K562 (cell line): ENCODE data around the gene ATF1. TPM values are rescaled to one million over a fixed set of nuclear protein-coding genes. Genes with fewer than 3 reads are reported as not detected.

Experiments
- ATAC-seq: fragments of 200-7000 bp; cut with Tn5 transposase; 3 replicates; pipeline ENCODE4 v1.9.1; 2020; ENCODE audit warnings: moderate library complexity
- BruUV-seq: library from RNA; stranded (reverse); fragments of 400-500 nt; replicated peaks from 2 replicates; lab custom pipeline; 2021; lab: Mats Ljungman, UMichigan
- CTCF ChIA-PET: fragments of 300-600 bp; formaldehyde crosslinking; extraction: SDS; loops from one replicate; lab custom pipeline; 2021; ENCODE audit warnings: low intra/inter-chr PET ratio; lab: Yijun Ruan, JAX
- POLR2A ChIA-PET: fragments of 300-600, 350-650 bp; sonication (Branson Sonifier 250); formaldehyde crosslinking; extraction: SDS; loops from one replicate; lab custom pipeline; 2021; ENCODE audit warnings: antibody characterized with exemption, inconsistent platforms; lab: Yijun Ruan, JAX
- DNase-seq, 4 experiments: peaks; one replicate each; pipeline versions ENCODE4 v3.0.0 to v3.0.0-alpha.2; 2011 to 2018; ENCODE audit warnings: low spot score in 3 of 4, mixed read lengths in 3 of 4; ENCODE audit errors: extremely low read depth in 1 of 4
- FAIRE-seq: peaks from 2 replicates; lab custom pipeline; 2011; peaks lifted over from hg19 to GRCh38; lab: Jason Lieb, UNC
- H2AFZ ChIP-seq: 2 replicates; pipeline ENCODE4 v1.6.0; 2011; ENCODE audit warnings: low read depth, low read length, control low read depth, inconsistent platforms
- H3K27ac ChIP-seq: fragments of 200-600 bp; 3 replicates; pipeline ENCODE4 v1.8.0; 2011; ENCODE audit warnings: low read depth, mild to moderate bottlenecking, control low read depth, inconsistent platforms, low read length, moderate library complexity, mixed read lengths; ENCODE audit errors: extremely low read depth
- H3K27me3 ChIP-seq, 2 experiments: fragments of 300-600 bp in 1 of 2; 2 replicates in 1 of 2; 3 replicates in 1 of 2; pipeline versions ENCODE4 v1.6.0 to v1.8.0; 2011; ENCODE audit warnings: inconsistent platforms in 2 of 2, low read length in 2 of 2, mild to moderate bottlenecking in 1 of 2, mixed read lengths in 1 of 2, moderate library complexity in 1 of 2; ENCODE audit not compliant: control insufficient read depth in 2 of 2, insufficient read depth in 2 of 2
- H3K36me3 ChIP-seq: fragments of 300-600 bp; 3 replicates; pipeline ENCODE4 v1.8.0; 2011; ENCODE audit warnings: mild to moderate bottlenecking, low read length, inconsistent platforms; ENCODE audit not compliant: control insufficient read depth, insufficient read depth
- H3K4me1 ChIP-seq, 2 experiments: fragments of 200-600 bp in 1 of 2; replicated peaks in 1 of 2; 2 replicates in 1 of 2; 3 replicates in 1 of 2; pipeline versions ENCODE4 v1.5.1 to v1.8.0; 2011; ENCODE audit warnings: inconsistent platforms in 2 of 2, low read length in 2 of 2, mild to moderate bottlenecking in 1 of 2, mixed read lengths in 1 of 2, moderate library complexity in 1 of 2; ENCODE audit not compliant: control insufficient read depth in 2 of 2, insufficient read depth in 2 of 2
- H3K4me2 ChIP-seq: 2 replicates; pipeline ENCODE4 v1.6.1; 2011; ENCODE audit warnings: low read length, control low read depth, inconsistent platforms, mixed read lengths; ENCODE audit not compliant: insufficient read depth
- H3K4me3 ChIP-seq: fragments of 200-600 bp; sonication (generic), shearing (Covaris generic); 2 replicates; pipeline ENCODE4 v1.5.1; 2016; ENCODE audit warnings: control low read depth, inconsistent platforms
- H3K79me2 ChIP-seq: fragments of 200-600 bp; 3 replicates; pipeline ENCODE4 v1.8.0; 2011; ENCODE audit warnings: low read length, inconsistent platforms; ENCODE audit not compliant: control insufficient read depth, insufficient read depth
- H3K9ac ChIP-seq, 2 experiments: 2 replicates each; pipeline versions ENCODE4 v1.6.0 to v1.6.1; 2011; ENCODE audit warnings: low read depth in 2 of 2, low read length in 2 of 2, control low read depth in 1 of 2, inconsistent platforms in 1 of 2, mild to moderate bottlenecking in 1 of 2, mixed read lengths in 1 of 2; ENCODE audit not compliant: insufficient read depth in 1 of 2
- H3K9me1 ChIP-seq: one replicate; pipeline ENCODE4 v1.6.0; 2011; ENCODE audit warnings: inconsistent platforms, mild to moderate bottlenecking, low read length, moderate library complexity; ENCODE audit not compliant: control insufficient read depth, insufficient read depth
- H3K9me3 ChIP-seq: replicated peaks from 2 replicates; pipeline ENCODE4 v1.5.1; 2011; ENCODE audit warnings: low read depth, low read length, inconsistent platforms; ENCODE audit not compliant: control insufficient read depth, insufficient read depth
- H4K20me1 ChIP-seq: replicated peaks from 2 replicates; pipeline ENCODE4 v1.6.1; 2011; ENCODE audit warnings: low read length, inconsistent platforms, mixed read lengths; ENCODE audit not compliant: control insufficient read depth, insufficient read depth
- BDP1 ChIP-seq: IDR thresholded peaks from 3 replicates; pipeline ENCODE4 v1.6.1; 2011; ENCODE audit not compliant: insufficient read length, insufficient read depth
- CHD2 ChIP-seq: IDR thresholded peaks from 2 replicates; pipeline ENCODE4 v1.6.1; 2011; ENCODE audit warnings: low read depth, low read length
- E2F6 ChIP-seq, 2 experiments: IDR thresholded peaks; 2 replicates each; pipeline ENCODE4 v1.6.1; 2011; ENCODE audit warnings: borderline replicate concordance in 1 of 2, control low read depth in 1 of 2, low read depth in 1 of 2, low read length in 1 of 2, mild to moderate bottlenecking in 1 of 2, mixed read lengths in 1 of 2, moderate library complexity in 1 of 2; ENCODE audit not compliant: insufficient read depth in 1 of 2, insufficient read length in 1 of 2, poor library complexity in 1 of 2, severe bottlenecking in 1 of 2; ENCODE audit errors: extremely low read depth in 1 of 2
- GMEB1 ChIP-seq: fragments of 250-450 bp; sonication (Bioruptor Pico); IDR thresholded peaks from 2 replicates; pipeline ENCODE4 v1.4.0; 2020; ENCODE audit warnings: mild to moderate bottlenecking
- HMG20B ChIP-seq: fragments of 250-450 bp; sonication (Bioruptor Pico); IDR thresholded peaks from 2 replicates; pipeline ENCODE4 v1.5.0; 2021; ENCODE audit warnings: mild to moderate bottlenecking
- KAT7 ChIP-seq: sonication (generic); formaldehyde crosslinking; IDR thresholded peaks from 2 replicates; pipeline ENCODE4 v1.8.0; 2022; ENCODE audit warnings: missing genetic modification reagents, mild to moderate bottlenecking, borderline replicate concordance
- NR4A1 ChIP-seq, 2 experiments: fragments of 250-450 bp in 1 of 2; fragments of 450-650 bp in 1 of 2; sonication (Bioruptor Pico) in 1 of 2; IDR thresholded peaks; 2 replicates each; pipeline versions ENCODE4 v1.4.0 to v1.6.1; 2016 to 2020; ENCODE audit warnings: mild to moderate bottlenecking in 2 of 2, missing compliant biosample characterization in 1 of 2, missing genetic modification characterization in 1 of 2, moderate library complexity in 1 of 2
- POLR2A ChIP-seq: fragments of 450-650 bp; conservative IDR thresholded peaks from 2 replicates; pipeline ENCODE4 v1.6.1; 2016
- ZNF134 ChIP-seq: fragments of 250-450 bp; sonication (Bioruptor Pico); conservative IDR thresholded peaks from 2 replicates; pipeline ENCODE4 v1.4.0; 2020
- ZNF583 ChIP-seq: fragments of 250-450 bp; sonication (Bioruptor Pico); IDR thresholded peaks from 2 replicates; pipeline ENCODE4 v1.4.0; 2020
- ZNF584 ChIP-seq: fragments of 200-800 bp; sonication (Bioruptor generic); IDR thresholded peaks from 2 replicates; pipeline ENCODE4 v1.6.1; 2016; ENCODE audit warnings: low read depth, mild to moderate bottlenecking, missing genetic modification characterization, missing compliant biosample characterization
- ZNF75A ChIP-seq: fragments of 450-650 bp; formaldehyde crosslinking; IDR thresholded peaks from 2 replicates; pipeline ENCODE4 v1.4.0; 2020; ENCODE audit warnings: mild to moderate bottlenecking
- WGBS: fragments of 100-300 bp; shearing (Covaris generic); methylation state at CpG from one replicate; pipeline ENCODE4 v1.1.6; 2016; ENCODE audit warnings: low coverage, mixed read lengths; ENCODE audit not compliant: insufficient coverage; ENCODE audit errors: missing lambda C conversion rate; 5-methylcytosine and 5-hydroxymethylcytosine counted together
- in situ Hi-C: fragments of 300-500 bp; cut with MboI; formaldehyde crosslinking; loops from 4 replicates; pipeline ENCODE4 v1.15.0; 2018; ENCODE audit warnings: inconsistent platforms, mixed read lengths
- intact Hi-C: fragments of 100-400 bp; cut with micrococcal nuclease; formaldehyde crosslinking; loops from 2 replicates; pipeline ENCODE4 v1.14.2; 2022
- polyA plus RNA-seq, 8 experiments: library from polyadenylated mRNA; depleted of rRNA in 4 of 8; stranded (reverse) in 5 of 8; unstranded in 3 of 8; fragments of >200 nt; fragmentation: Nextera tagmentation in 2 of 8; fragmentation: Illumina TruSeq in 1 of 8; extraction: Ambion mirVana in 2 of 8; extraction: Trizol in 1 of 8; gene quantifications; 2 replicates each; pipeline versions ENCODE4 v1.2.1 to v1.2.3, GENCODE V29; 2011 to 2014; ENCODE audit warnings: inconsistent platforms in 1 of 8, missing spikeins in 1 of 8
- total RNA-seq, 7 experiments: library from RNA; depleted of rRNA in 6 of 7; stranded (reverse); fragments of >200 nt in 6 of 7; fragmentation: Illumina TruSeq in 2 of 7; extraction: Trizol in 2 of 7; gene quantifications; 2 replicates each; pipeline versions ENCODE4 v1.2.1 to v1.2.3, GENCODE V29; 2011 to 2021; ENCODE audit warnings: low replicate concordance in 1 of 7

The ATF1 gene
- total and polyA plus RNA-seq, 9 of the 15 experiments (the other 6 are each of a cell fraction or from before 2014, with no cell fraction given), result 19.8 to 83.5 (median 51.4) TPM

DNA sequence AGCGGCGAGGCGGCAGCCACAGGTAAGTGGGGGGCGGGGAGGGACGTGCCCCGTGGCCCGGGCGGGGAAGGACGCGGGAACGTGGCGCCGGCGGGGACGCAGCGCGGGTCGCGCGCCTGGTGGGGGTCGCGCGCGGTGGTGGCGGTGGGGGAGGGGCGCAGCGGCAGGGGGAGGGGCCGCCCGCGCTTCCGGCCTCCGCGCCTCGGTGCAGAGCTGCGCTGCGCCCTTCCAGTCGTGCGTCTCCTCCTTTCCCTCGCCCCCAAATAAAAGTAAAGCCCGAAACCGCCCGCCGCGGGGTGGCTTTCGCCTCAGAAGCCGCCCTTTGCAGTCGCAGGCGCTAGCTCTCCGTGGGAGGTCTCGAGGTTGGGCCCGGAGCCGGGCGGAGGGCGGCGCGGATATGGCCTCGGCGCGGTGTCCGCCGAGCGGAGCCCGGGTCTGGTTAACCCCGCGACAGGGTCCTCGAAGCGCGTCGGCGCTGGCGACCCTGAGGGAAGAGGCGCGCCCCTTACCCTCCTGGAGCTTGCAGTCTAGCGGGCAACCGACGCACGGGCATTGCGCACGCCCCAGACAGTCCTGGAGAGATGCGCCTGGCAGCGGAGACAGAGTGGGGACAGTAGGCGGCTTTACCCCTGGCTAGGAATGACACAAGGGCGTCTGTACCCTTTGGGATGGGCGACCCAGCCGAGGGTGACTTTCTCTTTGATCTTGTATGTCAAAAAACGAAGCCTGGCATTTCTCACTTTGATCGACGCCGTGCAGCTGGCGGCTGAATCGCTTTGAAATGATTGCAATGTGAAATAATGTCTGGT lies 589 bp downstream of the ATF1 start:
- Histone ChIP-seq H3K4me3 (peak overlapping the region; percentile 84), H3K27me3 (no peaks in the 10 kb centered on the region), H3K9me3 (no peaks in the 10 kb centered on the region), H3K9ac (peak overlapping the region; percentile 95 to 97), H3K36me3 (peaks cover 3% of the 10 kb centered on the region; the same call in 1 of the 3 replicates), H4K20me1 (no peaks in the 10 kb centered on the region), H3K79me2 (peaks cover 79% of the 10 kb centered on the region), H3K9me1 (no peaks in the 10 kb centered on the region), H3K4me1 (peaks cover 18 to 21% of the 10 kb centered on the region in 2 experiments), H3K27ac (peak overlapping the region; percentile 99), H2AFZ (peak overlapping the region; percentile 92), H3K4me2 (peak overlapping the region; percentile 95)
- DNase-seq (peak in 1 of 4 experiments; percentile 85), FAIRE-seq (no peak), ATAC-seq (peak; percentile 53)
- ChIA-PET POLR2A (interaction anchor here (0.5 to 2.8 kb wide), 22 partner anchors 10 to 319 kb away, joined by 3 to 15 read pairs (median 4); partner anchors contain the start of genes CSRNP2 and SLC11A2), CTCF (interaction anchor here (0.6 to 1.6 kb wide), 3 partner anchors 223 to 264 kb away, joined by 3 to 5 read pairs (median 3); no protein-coding TSS in a partner anchor)
- intact Hi-C loops (loop anchor here (1.0 to 10.0 kb wide), 6 partner anchors 61 to 677 kb away; partner anchors contain the start of gene SMARCD1), in situ Hi-C loops (loop anchor here (5.0 kb wide), 1 partner anchor 48 kb away; no protein-coding TSS in a partner anchor)
- no TSS peak for BruUV-seq
- under 1% methylated on average over 45 of the region's 91 CpGs for WGBS
- TF ChIP-seq ZNF584, result peak; percentile 69; the same call in 1 of the 2 replicates
- TF ChIP-seq CHD2, result 0 out of 2 replicates have a peak, but pooled peaks have one; percentile 14
- TF ChIP-seq ZNF134 (CRISPR knock-in tag), result no peak
- TF ChIP-seq KAT7 (CRISPR knock-in tag), result peak; percentile 88; the same call in 1 of the 2 replicates
- no peak for TF ChIP-seq ZNF583 (CRISPR knock-in tag)
- TF ChIP-seq POLR2A, result peak; percentile 52
- peak in 1 of 2 experiments; percentile 71 for TF ChIP-seq E2F6 (IDR thresholded peaks at IDR 0.05; ENCODE audit: borderline replicate concordance in 1 of 2, extremely low read depth in 1 of 2, insufficient read depth in 1 of 2, insufficient read length in 1 of 2, low read depth in 1 of 2, low read length in 1 of 2, poor library complexity in 1 of 2, severe bottlenecking in 1 of 2)
- TF ChIP-seq GMEB1, result peak; percentile 9; the same call in 1 of the 2 replicates
- no peak for TF ChIP-seq BDP1
- TF ChIP-seq HMG20B, result no peak
- no peak for TF ChIP-seq ZNF75A
- TF ChIP-seq NR4A1 (CRISPR knock-in tag; IDR thresholded peaks at IDR 0.05), result no peak
- TF ChIP-seq NR4A1 (tag; IDR thresholded peaks at IDR 0.05), result no peak
